Gastroesophageal sphincter (tissue), 4 donors: ENCODE measurements around the gene TNS3. TPM values are rescaled to one million over a fixed set of nuclear protein-coding genes. Genes with fewer than 3 reads are reported as not detected.

ENCODE experiments used
- ATAC-seq: fragments of 150-250 bp; one replicate; pipeline ENCODE4 v1.9.1; 2016; ENCODE audit warnings: mild to moderate bottlenecking, moderate library complexity
- H3K27ac ChIP-seq, 4 donors: fragments of 200-600 bp; sonication (generic) in 3 of 4; 1 replicate in 3 of 4; 2 replicates in 1 of 4; pipeline ENCODE4 v1.5.1; 2016 to 2019
- H3K27me3 ChIP-seq: fragments of 200-600 bp; sonication (generic); one replicate; pipeline ENCODE4 v1.5.1; 2019
- H3K36me3 ChIP-seq, 2 donors: fragments of 200-600 bp; sonication (generic); one replicate each; pipeline ENCODE4 v1.5.1; 2019; ENCODE audit warnings: control low read depth in 1 of 2
- H3K4me1 ChIP-seq, 3 donors: fragments of 200-600 bp; sonication (generic); 1 replicate in 2 of 3; 2 replicates in 1 of 3; pipeline ENCODE4 v1.5.1; 2016 to 2019; ENCODE audit warnings: control low read depth in 2 of 3
- H3K4me3 ChIP-seq, 2 donors: fragments of 200-600 bp; sonication (generic); one replicate each; pipeline ENCODE4 v1.5.1; 2019; ENCODE audit warnings: mild to moderate bottlenecking in 1 of 2, moderate library complexity in 1 of 2
- H3K9me3 ChIP-seq, 3 donors: fragments of 200-600 bp; sonication (generic); one replicate each; pipeline ENCODE4 v1.5.1; 2017 to 2019; ENCODE audit warnings: control low read depth in 2 of 3
- CTCF ChIP-seq, 4 experiments: fragments of 200-600 bp in 2 of 4; fragments of 450-650 bp in 2 of 4; sonication (generic) in 1 of 4; IDR thresholded peaks; one replicate each; pipeline ENCODE4 v1.5.1; 2017 to 2019; ENCODE audit warnings: antibody characterized with exemption in 4 of 4, mild to moderate bottlenecking in 2 of 4, moderate library complexity in 2 of 4
- EP300 ChIP-seq: sonication (generic); formaldehyde crosslinking; IDR thresholded peaks from one replicate; pipeline ENCODE4 v1.6.1; 2017; ENCODE audit warnings: antibody characterized with exemption, mild to moderate bottlenecking
- POLR2A ChIP-seq, 2 donors: fragments of 450-650 bp; IDR thresholded peaks; one replicate each; pipeline ENCODE4 v1.6.1; 2017; ENCODE audit warnings: antibody characterized with exemption in 2 of 2, mild to moderate bottlenecking in 2 of 2, moderate library complexity in 1 of 2
- POLR2AphosphoS5 ChIP-seq: sonication (generic); formaldehyde crosslinking; IDR thresholded peaks from one replicate; pipeline ENCODE4 v1.6.1; 2017; ENCODE audit warnings: antibody characterized with exemption
- WGBS, 2 donors: methylation state at CpG; one replicate each; pipeline ENCODE4 v1.1.5; 2018; ENCODE audit warnings: low coverage in 1 of 2; 5-methylcytosine and 5-hydroxymethylcytosine counted together
- total RNA-seq, 4 donors: library from RNA; depleted of rRNA; stranded (reverse); fragments of >200 nt; gene quantifications; one replicate each; pipeline ENCODE4 v1.1.0, GENCODE V29; 2016

TNS3 gene
- total RNA-seq, 4 donors from 2014 or later: 35.0 to 61.3 (median 45.1) TPM

- peaks cover 0 to 34% (median 16%) of the 10 kb centered on the region in 3 donors for H3K4me1 ChIP-seq
- peak overlapping the region in 2 of 4 donors; percentile 56 to 66 for H3K27ac ChIP-seq
- no peaks in the 10 kb centered on the region for H3K27me3 ChIP-seq
- no peak overlapping the region for H3K4me3 ChIP-seq
- 75 to 76% methylated on average over 7 to 12 of the region's 15 CpGs for WGBS, 2 donors
- H3K9me3 ChIP-seq: no peaks in the 10 kb centered on the region
- peaks cover 0 to 21% of the 10 kb centered on the region in 2 donors for H3K36me3 ChIP-seq
- TF ChIP-seq EP300 (no peak), POLR2A (IDR thresholded peaks at IDR 0.05) (no peak), CTCF (IDR thresholded peaks at IDR 0.05) (no peak), POLR2AphosphoS5 (no peak)
- no peak for ATAC-seq
Observed at GRCh38 chr7:47402941-47403866, 178.7 kb downstream of the TNS3 start.

- no peak for ATAC-seq
- Histone ChIP-seq H3K9me3 (no peaks in the 10 kb centered on the region), H3K4me3 (no peak overlapping the region), H3K4me1 (peaks cover 0 to 28% (median 11%) of the 10 kb centered on the region in 3 donors), H3K36me3 (peaks cover 0 to 23% of the 10 kb centered on the region in 2 donors), H3K27me3 (no peaks in the 10 kb centered on the region), H3K27ac (no peak overlapping the region)
- TF ChIP-seq POLR2A (IDR thresholded peaks at IDR 0.05) (no peak), POLR2AphosphoS5 (no peak), EP300 (no peak)
- WGBS, 2 donors: 80 to 87% methylated on average over 5 to 8 of the region's 17 CpGs
Observed at GRCh38 chr7:47401611-47402570, 180.0 kb downstream of the TNS3 start.

- H3K27ac ChIP-seq: no peak overlapping the region
- 94 to 95% methylated on average over 2 to 6 of the region's 21 CpGs for WGBS, 2 donors
- H3K9me3 ChIP-seq: no peaks in the 10 kb centered on the region
- H3K4me3 ChIP-seq: no peak overlapping the region
- peaks cover 0 to 17% (median under 1%) of the 10 kb centered on the region in 3 donors for H3K4me1 ChIP-seq
- TF ChIP-seq CTCF (IDR thresholded peaks at IDR 0.05): no peak
- no peak for TF ChIP-seq EP300
- no peak for TF ChIP-seq POLR2AphosphoS5
- no peak for TF ChIP-seq POLR2A (IDR thresholded peaks at IDR 0.05)
- ATAC-seq: no peak
- no peaks in the 10 kb centered on the region for H3K27me3 ChIP-seq
- peaks cover 0 to 35% of the 10 kb centered on the region in 2 donors for H3K36me3 ChIP-seq
Observed at GRCh38 chr7:47400741-47401206, 181.1 kb downstream of the TNS3 start.

GRCh38 chr7:47400001-47400400 lies 181.9 kb downstream of the TNS3 start:
- WGBS, 2 donors: 83 to 100% methylated on average over 2 of the region's 2 CpGs
- Histone ChIP-seq H3K27ac (no peak overlapping the region), H3K36me3 (peaks cover 0 to 42% of the 10 kb centered on the region in 2 donors), H3K4me1 (peaks cover 0 to 9% (median 0%) of the 10 kb centered on the region in 3 donors), H3K4me3 (no peak overlapping the region), H3K9me3 (no peaks in the 10 kb centered on the region), H3K27me3 (no peaks in the 10 kb centered on the region)
- ATAC-seq: no peak
- TF ChIP-seq EP300: no peak
- TF ChIP-seq POLR2AphosphoS5: no peak
- TF ChIP-seq POLR2A (IDR thresholded peaks at IDR 0.05): no peak
- TF ChIP-seq CTCF (IDR thresholded peaks at IDR 0.05): no peak

GRCh38 chr7:47394751-47395252 lies 187.1 kb downstream of the TNS3 start:
- Histone ChIP-seq H3K27ac (no peak overlapping the region), H3K4me1 (peaks cover 0 to 13% (median 0%) of the 10 kb centered on the region in 3 donors), H3K9me3 (no peaks in the 10 kb centered on the region), H3K27me3 (no peaks in the 10 kb centered on the region), H3K36me3 (peaks cover 0 to 70% of the 10 kb centered on the region in 2 donors), H3K4me3 (no peak overlapping the region)
- no peak for ATAC-seq
- TF ChIP-seq POLR2A (IDR thresholded peaks at IDR 0.05): no peak
- TF ChIP-seq POLR2AphosphoS5: no peak
- TF ChIP-seq EP300: no peak
- TF ChIP-seq CTCF (IDR thresholded peaks at IDR 0.05): no peak
- 90 to 92% methylated on average over 2 to 7 of the region's 11 CpGs for WGBS, 2 donors
